Islet of Langerhans (tissue), 1 donor: ENCODE results near the gene CCR2.
"Not testable (repeated sequence)": the region's sequence is repeated elsewhere in the genome, so short reads cannot be mapped to it uniquely, and the experiment has no call there.

Experiments
- FAIRE-seq: peaks from one replicate; lab custom pipeline; 2011; peaks lifted over from hg19 to GRCh38; lab: Jason Lieb, UNC

CCR2 gene

GRCh38 chr3:46353647-46354410, at the start of gene CCR2:
CCR2 (plus strand) TSS chr3:46354111; CDS start chr3:46357528, 3,417 bp downstream.
- FAIRE-seq: no peak

GRCh38 chr3:46304739-46305138, 49.2 kb upstream of the CCR2 start:
- no peak for FAIRE-seq

- FAIRE-seq: no peak
Measured at GRCh38 chr3:46312991-46313390, 40.9 kb upstream of the CCR2 start.

GRCh38 chr3:46314517-46314916, 39.4 kb upstream of the CCR2 start:
- no peak for FAIRE-seq

GRCh38 chr3:46316206-46316605, 37.7 kb upstream of the CCR2 start:
- no peak for FAIRE-seq

- FAIRE-seq: no peak
Measured at GRCh38 chr3:46318207-46318927, 35.5 kb upstream of the CCR2 start.

GRCh38 chr3:46321461-46322104, 32.3 kb upstream of the CCR2 start:
- FAIRE-seq: no peak

GRCh38 chr3:46324036-46324435, 29.9 kb upstream of the CCR2 start:
- FAIRE-seq: no peak

GRCh38 chr3:46325645-46326300, 28.1 kb upstream of the CCR2 start:
- no peak for FAIRE-seq

- FAIRE-seq: not testable (repeated sequence)
Measured at GRCh38 chr3:46330676-46331075, 23.2 kb upstream of the CCR2 start.

GRCh38 chr3:46334741-46335478, 19.0 kb upstream of the CCR2 start:
- FAIRE-seq: no peak

- no peak for FAIRE-seq
Measured at GRCh38 chr3:46335541-46335940, 18.4 kb upstream of the CCR2 start.

GRCh38 chr3:46337911-46338310, 16.0 kb upstream of the CCR2 start:
- no peak for FAIRE-seq

- FAIRE-seq: no peak
Measured at GRCh38 chr3:46338840-46339239, 15.1 kb upstream of the CCR2 start.

- no peak for FAIRE-seq
Measured at GRCh38 chr3:46344476-46344875, 9.4 kb upstream of the CCR2 start.

GRCh38 chr3:46348823-46349482, 5.0 kb upstream of the CCR2 start:
- FAIRE-seq: no peak

GRCh38 chr3:46349484-46350261, 4.2 kb upstream of the CCR2 start:
- no peak for FAIRE-seq

- FAIRE-seq: no peak
Measured at GRCh38 chr3:46350262-46350565, 3.7 kb upstream of the CCR2 start.

- no peak for FAIRE-seq
Measured at GRCh38 chr3:46351646-46352045, 2.3 kb upstream of the CCR2 start.

- FAIRE-seq: no peak
Measured at GRCh38 chr3:46353090-46353489, 821 bp upstream of the CCR2 start.

- no peak for FAIRE-seq
Measured at GRCh38 chr3:46354478-46354877, 567 bp downstream of the CCR2 start.
